GM19351 (cell line): Measurements from ENCODE around the gene TTC21B.
"Not testable (repeated sequence)": the region's sequence is repeated elsewhere in the genome, so short reads cannot be mapped to it uniquely, and the experiment has no call there.

Experiments
- ATAC-seq: cut with Tn5 transposase; IDR thresholded peaks from one replicate; pipeline ENCODE4 v1.9.1; 2021; ENCODE audit warnings: mild to moderate bottlenecking, moderate library complexity; ENCODE audit not compliant: unreplicated experiment

TTC21B gene

DNA sequence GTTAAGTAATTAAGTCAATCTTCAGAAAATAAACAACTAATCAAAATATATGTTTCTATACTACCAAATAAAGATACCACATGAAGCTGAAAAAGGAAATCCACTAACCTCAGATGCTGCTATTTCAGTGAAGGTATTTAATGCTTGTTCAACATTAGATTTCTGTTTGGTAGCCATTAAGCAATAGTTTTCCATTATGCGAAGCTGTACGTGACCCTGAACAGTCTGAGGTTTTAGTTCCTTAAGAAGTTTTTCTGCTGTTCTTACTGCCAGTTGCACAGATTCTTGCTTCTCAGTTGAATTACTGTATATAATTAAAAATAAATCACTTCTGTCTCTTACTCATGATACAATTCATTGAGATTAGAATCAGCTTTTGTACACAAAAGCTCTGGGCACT lies 65.4 kb downstream of the TTC21B start:
- ATAC-seq: no peak

DNA sequence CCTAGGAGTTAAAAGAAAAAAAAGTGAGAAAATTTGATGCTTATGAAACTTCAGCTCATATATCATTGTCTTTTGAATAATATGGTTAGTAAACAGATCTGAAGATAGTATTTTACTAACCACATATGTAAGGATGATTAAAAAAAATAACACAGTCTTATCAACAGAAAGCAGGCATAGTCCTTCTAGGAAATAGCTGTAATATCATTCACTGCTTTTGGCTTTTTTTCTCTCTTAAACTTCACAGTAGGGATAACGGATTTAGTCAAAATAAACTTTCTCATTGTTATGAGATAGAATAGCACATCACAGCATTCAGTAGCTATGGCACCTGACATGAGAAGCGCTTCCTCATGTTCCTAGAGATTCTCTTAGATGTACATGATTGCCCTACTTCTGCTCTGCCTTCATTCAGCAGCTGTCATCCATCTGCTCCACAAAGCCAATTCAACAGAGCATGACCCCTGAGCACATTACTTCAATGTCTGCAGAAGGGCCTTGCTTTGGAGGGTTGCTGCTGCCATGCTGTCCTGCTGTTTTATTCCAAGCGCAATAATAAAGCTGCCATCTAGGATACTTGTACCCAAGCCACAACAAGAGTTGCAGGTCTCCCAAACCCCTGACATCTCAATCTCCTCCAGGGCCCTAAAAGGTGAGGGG lies 67.0 kb downstream of the TTC21B start:
- ATAC-seq: no peak

DNA sequence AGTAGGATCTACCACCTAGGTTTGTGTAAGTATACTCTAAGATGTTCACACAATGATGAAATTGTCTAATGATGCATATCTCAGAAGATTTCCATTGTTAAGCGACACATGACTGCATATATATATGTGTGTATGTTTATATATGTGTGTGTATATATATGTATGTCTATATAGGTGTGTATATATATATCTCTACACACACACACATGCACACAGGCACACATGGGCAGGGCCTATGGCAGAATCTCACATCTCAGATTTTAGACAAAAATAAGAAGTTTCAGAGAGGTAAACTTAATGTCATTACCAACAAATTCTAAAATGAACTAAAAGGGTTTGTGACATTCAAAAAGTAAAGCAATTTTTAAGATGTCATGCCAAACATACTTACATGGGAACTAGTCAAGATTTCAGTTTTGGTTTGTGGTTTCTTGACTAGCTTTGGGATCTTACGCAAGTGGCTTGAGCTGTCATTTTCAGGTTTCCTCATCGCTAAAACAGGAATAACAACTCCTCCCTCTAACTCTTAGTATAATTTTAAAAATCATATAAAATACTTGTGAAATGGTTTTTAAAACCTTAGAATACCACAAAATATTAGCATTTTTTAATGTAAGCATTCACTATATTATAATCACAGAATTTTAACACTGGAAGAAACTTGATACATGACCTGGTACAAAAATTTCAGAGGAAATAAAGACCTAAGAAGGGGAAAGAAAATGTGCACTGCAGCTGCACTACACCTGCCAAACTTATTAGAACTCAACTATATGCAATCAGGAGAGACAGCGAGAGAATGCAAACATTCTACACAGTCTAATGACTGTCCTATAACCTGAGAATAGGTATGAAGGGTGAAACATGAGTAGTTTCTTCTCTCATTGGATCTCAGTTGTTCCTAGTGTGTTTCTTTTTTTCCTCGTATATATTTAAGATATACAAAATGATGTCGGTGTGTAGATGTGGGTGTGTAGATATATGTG lies 75.7 kb downstream of the TTC21B start:
- peak; percentile 60 for ATAC-seq

DNA sequence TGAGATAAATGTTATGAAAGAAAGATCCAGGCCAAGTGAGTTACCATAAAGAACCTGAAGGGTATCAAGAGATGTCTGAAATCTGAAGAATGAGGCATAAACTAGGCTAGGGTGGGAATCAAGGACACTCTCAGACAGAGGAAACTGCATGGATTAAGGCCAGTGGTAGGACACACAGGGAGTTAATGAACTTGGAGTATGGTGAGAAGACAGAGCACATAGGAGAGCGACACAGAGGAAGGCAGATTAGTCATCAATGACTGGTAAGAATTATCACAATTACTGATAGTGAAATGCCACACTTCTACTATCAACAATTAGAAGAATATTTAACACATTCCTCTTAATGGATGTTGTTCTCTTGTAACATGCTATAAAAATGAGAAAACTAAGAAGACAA lies 76.9 kb downstream of the TTC21B start:
- no peak for ATAC-seq

DNA sequence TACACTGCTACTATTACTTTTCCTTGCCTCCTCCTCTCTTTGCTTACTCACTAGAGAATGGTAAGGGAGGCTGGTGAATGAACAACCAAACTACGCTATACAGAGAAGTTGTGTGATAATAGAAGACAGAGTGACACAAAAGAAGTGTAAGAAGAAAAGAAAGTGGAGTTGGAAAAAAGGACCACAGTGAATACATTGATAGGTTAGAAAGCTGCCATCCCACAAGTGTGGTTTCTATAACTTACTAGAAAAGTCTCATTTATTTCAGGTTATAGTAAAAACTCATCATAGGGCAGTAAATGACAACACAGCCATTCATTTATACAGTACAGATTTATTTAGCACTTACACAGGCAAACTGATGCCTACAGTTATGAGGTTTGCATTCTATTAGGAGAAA lies 77.3 kb downstream of the TTC21B start:
- ATAC-seq: no peak

DNA sequence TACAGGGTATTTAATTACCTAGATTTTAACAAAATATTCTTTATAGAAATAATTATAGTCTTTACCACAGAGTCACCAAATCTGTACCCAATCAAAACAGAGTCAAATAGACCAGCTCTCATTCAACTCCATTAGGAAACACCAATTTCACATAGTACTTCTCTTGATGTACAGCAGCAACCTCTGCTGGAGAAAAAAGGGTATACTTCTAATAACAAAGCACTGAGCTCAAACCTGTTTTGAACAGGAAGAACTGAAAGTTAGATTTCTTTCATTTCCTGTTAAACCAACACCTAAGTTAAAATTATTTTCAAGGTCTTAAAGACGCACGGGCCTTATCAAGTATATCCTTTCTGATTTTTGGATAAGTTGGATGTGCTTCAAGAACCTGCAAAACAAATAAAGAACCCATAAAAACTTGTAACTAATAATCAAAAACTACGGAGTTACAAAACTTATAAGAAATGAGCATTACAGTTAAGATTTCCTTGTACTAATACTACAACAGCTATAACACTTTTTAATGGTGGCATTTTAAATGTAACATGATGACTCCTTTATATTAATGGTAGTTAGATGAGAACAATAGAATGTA lies 79.0 kb downstream of the TTC21B start:
- ATAC-seq: peak; percentile 90

DNA sequence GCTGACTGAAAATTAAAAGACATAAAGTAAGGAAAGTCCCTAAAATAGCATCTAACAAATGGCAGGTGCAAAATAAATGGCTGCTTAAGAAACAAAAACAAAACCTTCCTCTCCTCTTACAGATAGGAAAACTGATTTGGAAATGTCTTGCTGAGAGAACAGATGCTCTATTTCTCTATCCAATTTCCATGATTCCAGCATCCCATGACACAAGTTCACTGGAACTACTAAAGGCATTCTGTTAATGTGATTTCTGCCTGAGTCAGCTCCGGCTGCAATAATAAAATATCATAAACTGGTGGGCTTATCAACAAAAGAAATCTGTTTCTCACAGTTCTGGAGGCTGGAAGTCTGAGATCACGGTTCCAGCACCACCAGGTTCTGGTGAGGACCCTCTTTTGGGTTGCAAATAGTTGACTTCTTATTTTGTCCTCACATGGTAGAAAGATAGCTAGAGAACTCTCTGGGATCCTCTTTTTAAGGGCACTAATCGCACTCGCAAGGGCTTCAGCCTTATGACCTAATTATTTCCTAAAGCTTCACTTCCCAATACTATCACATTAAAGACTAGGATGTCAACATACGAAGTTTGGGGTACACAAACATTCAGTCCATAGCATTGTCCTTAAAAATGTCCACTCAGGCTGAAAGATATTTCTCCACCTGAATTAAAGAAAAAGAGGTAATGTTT lies 81.3 kb downstream of the TTC21B start:
- no peak for ATAC-seq

DNA sequence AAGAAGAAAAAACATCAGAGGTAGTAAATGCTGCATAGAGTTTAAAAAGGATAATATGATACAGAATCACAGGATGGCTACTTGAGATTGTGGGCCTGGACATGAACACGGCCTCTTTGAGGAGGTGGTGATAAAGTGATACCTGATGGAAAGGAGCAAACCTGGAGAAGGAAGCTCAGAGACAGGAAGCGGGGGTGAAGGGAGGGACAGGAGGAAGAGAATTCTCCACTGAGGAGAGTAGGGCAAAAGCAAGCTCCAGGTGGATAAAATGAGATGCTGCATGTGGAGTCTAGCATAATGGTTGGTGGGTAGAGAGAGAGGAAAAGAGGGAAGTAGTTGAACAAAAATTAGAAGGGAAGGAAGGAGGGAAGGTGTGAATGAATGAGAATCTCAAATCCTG lies 82.6 kb downstream of the TTC21B start:
- no peak for ATAC-seq

DNA sequence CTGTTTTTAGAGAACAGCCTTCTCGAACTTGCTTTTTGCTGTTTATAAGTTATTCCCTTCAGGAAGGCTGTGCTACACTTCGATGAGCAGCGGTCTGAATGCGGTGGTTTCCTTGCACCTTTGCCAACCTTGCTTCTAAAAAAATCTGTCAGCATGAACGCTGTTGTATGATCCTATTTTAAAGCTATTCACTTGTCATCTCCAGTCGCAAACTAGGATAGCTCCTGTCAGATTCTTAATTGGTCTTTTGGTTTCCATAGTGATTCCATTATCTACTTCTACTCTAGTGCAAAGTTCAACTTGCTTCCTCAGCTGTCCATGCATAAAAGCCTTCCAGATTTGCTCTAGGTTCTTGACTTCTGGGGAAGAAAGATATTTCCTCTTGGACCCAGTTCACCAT lies 83.2 kb downstream of the TTC21B start:
- no peak for ATAC-seq

DNA sequence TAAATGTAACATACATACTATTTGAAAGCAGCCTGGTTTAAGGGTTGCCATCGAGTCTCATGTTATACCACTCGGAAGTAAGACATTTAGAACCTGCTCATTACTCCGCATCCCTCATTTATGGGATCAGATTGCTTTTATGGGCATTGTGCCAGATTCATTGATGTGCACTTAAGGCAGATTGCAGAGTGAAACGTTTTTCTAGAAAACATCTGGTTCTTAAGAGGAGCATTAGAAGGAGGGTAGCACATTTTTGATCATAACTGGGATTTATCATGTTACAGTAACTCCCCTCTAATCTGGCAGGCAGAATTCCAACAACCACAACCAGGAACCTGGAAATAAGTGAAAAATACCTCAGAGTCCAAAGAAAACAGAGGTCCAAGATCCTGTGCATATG lies 85.4 kb downstream of the TTC21B start:
- no peak for ATAC-seq

DNA sequence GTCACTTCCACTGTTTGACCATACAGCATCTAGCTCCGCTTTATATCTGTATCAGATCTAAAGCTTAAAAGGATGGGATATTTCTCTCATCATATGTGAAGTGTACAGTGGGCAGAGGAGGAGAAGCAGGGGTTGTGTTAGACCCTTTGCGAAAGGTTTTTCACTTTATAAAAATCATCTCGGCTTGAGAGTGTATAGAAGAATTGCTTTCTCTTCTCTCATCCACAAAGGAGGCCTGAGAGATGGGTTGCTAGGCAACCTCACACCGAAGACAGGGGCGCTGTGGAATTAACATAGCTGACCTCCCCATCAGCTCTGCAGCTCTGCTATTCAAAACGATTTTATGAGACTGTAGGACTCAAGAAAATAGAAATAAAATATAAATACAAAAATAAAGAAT lies 89.3 kb downstream of the TTC21B start:
- ATAC-seq: peak; percentile 7

DNA sequence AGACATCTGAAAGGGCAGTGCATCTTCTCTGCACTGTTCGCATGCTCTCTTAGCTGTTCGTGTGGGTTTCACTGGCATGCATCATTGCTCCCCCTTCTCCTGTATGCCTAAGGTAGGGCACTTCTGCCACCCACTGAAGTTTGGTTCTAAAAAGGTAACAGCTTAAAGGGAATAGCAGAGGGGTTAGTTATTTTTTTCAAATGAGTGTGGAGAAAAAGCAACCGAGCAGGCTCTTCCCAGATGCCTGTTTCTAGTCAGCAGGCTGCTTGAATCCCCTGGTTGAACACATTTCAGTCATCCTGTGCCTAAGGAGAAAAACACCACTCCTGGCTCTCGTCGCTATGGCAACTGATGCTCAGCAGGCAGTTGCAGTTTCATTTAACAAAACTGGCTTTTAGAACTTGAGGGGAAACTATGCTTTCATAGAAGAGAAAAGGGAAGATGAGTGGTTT lies 89.7 kb downstream of the TTC21B start:
- ATAC-seq: peak; percentile 74

DNA sequence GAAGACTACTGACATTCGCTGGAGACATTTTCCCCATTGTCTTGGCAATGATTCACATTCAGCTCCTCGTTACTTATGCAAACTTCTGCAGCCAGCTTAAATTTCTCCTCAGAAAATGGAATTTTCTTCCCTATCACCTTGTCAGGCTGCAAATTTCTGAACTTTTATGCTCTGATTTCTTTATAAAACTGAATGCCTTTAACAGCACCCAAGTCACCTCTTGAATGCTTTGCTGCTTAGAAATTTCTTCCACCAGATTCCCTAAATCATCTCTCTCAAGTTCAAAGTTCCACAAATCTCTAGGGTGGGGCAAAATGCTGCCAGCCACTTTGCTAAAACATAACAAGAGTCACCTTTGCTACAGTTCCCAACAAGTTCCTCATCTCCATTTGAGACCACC lies 92.5 kb downstream of the TTC21B start:
- not testable (repeated sequence) for ATAC-seq

DNA sequence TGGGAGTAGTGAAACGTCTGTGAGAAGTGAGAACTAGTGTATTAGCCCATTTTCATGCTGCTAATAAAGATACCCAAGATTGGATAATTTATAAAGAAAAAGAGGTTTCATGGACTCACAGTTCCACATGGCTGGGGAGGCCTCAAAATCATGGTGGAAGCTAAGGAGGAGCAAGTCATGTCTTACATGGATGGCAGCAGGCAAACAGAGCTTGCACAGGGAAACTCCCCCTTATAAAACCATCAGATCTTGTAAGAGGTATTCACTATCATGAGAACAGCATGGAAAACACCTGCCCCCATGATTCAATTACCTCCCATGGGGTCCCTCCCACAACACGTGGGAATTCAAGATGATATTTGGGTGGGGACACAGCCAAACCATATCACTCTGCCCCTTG lies 93.9 kb downstream of the TTC21B start:
- ATAC-seq: not testable (repeated sequence)

DNA sequence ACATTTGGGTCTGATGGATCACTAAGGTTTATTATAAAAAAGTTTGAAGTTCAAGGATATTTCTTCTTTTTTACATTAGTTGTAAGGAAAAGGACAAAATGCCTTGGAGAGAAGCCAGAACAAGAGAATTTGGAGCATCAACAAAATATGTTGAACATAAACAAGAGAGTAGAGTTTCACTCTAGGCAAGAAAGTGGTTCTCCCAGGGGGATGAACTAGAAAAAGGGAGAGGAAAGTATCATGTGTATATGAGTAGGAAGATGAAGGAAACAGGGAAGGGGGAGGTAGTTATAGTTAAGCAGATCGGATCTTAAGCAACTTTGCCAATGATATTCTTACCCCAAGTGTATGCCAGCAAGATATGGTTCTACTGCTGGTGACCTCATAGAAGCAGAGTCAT lies 95.7 kb downstream of the TTC21B start:
- no peak for ATAC-seq

DNA sequence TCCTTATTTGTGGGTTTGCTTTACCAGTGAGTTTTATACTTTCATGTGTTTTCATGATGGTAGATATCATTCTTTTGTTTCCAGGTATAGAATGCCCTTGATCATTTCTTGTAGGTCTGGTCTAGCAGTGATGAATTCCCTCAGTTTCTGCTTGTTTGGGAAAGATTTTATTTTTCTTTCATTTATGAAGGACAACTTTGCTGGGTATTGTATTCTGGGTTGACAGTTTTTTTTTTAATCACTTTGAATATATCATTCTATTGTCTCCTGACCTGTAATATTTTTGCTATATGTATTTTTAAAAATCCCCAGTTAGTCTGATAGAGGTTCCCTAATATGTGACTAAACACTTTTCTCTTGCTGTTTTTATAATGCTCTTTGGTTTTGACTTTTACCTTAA lies 101.2 kb downstream of the TTC21B start:
- no peak for ATAC-seq

DNA sequence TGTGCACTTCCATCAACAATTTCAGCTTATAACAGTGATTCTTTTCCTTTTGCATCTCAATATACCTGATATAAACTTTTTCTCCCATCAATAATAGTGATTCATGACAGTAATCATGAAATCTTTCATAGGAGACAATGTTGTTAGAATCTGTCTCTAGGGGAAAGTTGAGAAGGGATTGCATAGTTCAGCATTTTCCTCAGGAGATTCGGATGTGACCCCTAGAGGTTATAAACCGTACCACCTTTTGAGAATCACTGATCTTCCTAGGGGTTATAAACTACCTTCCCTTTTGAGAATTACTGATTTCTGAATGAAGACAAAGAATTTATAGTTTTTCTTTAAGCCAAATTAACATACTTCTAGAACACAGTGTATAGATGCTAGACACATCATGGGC lies 106.6 kb downstream of the TTC21B start:
- no peak for ATAC-seq

DNA sequence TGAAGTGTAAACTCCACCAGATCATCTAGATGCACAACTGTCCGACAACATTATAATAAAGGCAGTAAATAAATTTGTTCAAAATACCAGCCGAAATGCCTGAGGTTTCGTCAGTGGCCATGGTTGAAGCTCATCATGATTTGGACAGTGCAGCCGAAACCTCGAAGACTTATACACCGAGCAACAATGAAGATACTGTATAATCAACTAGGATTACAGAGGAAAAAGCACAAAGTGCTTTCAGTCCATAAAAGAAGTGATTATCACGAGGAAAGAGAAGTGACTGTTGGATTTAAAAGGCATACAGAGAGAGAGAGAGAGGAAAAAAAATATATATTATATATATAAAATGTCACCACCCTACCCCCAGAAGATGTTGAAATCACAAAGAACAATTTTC lies 107.5 kb downstream of the TTC21B start:
- no peak for ATAC-seq

DNA sequence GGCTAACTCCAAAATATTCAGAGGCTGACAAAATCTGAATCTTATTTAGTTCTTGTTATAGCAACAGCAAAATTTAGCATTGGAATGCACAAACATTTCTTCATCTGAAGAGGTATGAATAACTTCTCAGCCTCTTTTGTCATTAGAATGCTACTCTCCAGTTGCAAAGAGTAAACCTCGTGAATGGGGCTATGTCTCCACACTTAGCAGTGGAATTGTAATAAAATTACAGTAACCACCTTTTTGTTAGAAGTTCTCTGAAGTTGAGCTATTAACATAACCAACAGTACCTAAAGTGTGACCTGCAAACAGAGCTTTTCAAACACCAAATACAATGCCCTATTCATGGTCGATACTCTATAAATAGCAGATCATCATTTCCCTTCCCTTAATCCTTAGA lies 109.4 kb downstream of the TTC21B start:
- no peak for ATAC-seq

DNA sequence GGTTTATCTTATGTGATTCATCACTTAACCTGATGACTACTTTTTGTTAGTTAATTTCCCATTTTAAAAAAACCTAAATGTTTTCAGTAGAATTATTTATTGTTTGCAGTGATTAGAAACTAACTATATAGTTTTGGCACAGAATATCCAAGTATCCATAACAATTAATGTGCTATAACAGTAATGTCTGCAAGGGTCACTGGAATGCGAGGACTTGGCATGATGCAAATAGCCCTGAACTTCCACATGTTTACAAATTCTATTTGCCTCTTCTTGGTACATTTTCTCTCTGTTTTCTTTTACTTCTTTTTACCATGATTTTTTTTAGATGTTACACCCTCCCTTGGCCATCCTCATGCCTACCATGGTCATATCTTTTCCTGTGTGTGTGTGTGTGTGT lies 110.2 kb downstream of the TTC21B start:
- ATAC-seq: no peak

DNA sequence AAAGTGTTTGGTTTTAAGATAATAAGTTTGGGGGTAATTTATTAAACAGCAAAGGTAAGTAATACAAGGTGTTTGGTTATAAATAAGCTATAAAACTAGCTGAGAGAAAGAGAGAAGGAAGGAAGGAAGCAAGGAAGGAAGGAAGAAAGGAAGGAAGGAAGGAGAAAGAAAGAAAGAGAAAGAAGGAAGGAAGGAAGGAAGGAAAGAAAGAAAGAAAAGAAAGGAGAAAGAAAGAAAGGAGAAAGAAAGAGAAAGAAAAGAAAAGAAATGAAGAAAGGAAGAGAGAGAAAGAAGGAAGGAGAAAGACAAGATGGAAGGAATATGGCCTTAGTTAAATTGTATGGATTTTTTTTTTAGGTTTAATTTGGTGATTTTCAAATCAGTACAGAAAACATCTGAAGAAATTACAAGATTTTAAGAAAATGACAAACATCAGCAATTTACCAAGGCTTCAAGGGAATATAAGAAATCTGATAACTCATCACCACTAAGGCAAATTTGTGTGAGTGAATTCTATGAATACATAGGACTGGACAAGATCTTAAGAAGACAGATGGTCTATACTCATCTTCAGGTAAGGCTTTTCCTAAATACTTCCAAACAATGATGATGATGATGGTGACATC lies 113.1 kb downstream of the TTC21B start:
- no peak for ATAC-seq
